CD4-positive, alpha-beta memory T cell (primary cell): ENCODE measurements around the gene SPATA16. TPM values are rescaled to one million over a fixed set of nuclear protein-coding genes. Genes with fewer than 3 reads are reported as not detected.

Experiments
- CTCF ChIA-PET: fragments of 350-600 bp; sonication (Branson Sonifier 250); formaldehyde crosslinking; loops from one replicate; lab custom pipeline; 2021; ENCODE audit warnings: inconsistent platforms; ENCODE audit not compliant: partially characterized antibody; lab: Charles Lee
- POLR2A ChIA-PET: fragments of 350-600 bp; sonication (Branson Sonifier 250); formaldehyde crosslinking; loops from one replicate; lab custom pipeline; 2021; ENCODE audit not compliant: partially characterized antibody; lab: Charles Lee
- DNase-seq, 5 donors: peaks; one replicate each; pipeline versions ENCODE4 v3.0.0 to v3.0.0-alpha.2; 2020 to 2022; ENCODE audit warnings: mixed read lengths in 1 of 5
- H3K27ac ChIP-seq: one replicate; pipeline ENCODE4 v1.7.0; 2013; ENCODE audit warnings: low read depth, low read length
- H3K27me3 ChIP-seq: 2 replicates; pipeline ENCODE4 v1.7.0; 2013; ENCODE audit warnings: mild to moderate bottlenecking, low read length, moderate library complexity; ENCODE audit not compliant: insufficient read depth
- H3K36me3 ChIP-seq: 2 replicates; pipeline ENCODE4 v1.7.0; 2013; ENCODE audit warnings: mild to moderate bottlenecking, low read length, moderate library complexity; ENCODE audit not compliant: insufficient read depth
- H3K4me1 ChIP-seq: 2 replicates; pipeline ENCODE4 v1.7.0; 2013; ENCODE audit warnings: mild to moderate bottlenecking, low read length, moderate library complexity; ENCODE audit not compliant: insufficient read depth
- H3K4me3 ChIP-seq, 2 donors: one replicate each; pipeline ENCODE4 v1.7.0; 2013; ENCODE audit warnings: low read length in 2 of 2, mild to moderate bottlenecking in 1 of 2
- H3K9me3 ChIP-seq, 2 donors: one replicate each; pipeline ENCODE4 v1.7.0; 2013; ENCODE audit warnings: low read length in 2 of 2, control low read depth in 1 of 2; ENCODE audit not compliant: control insufficient read depth in 1 of 2
- H3K27ac Mint-ChIP-seq, 7 donors: one replicate each; pipeline ENCODE4 v1.8.0; 2020 to 2021; ENCODE audit warnings: mixed read lengths in 7 of 7, mild to moderate bottlenecking in 6 of 7, inconsistent platforms in 3 of 7, moderate library complexity in 3 of 7
- H3K27me3 Mint-ChIP-seq, 2 donors: one replicate each; pipeline ENCODE4 v1.8.0; 2020 to 2021; ENCODE audit warnings: mixed read lengths in 2 of 2
- H3K36me3 Mint-ChIP-seq, 2 donors: one replicate each; pipeline ENCODE4 v1.8.0; 2020 to 2021; ENCODE audit warnings: mixed read lengths in 2 of 2, inconsistent platforms in 1 of 2, mild to moderate bottlenecking in 1 of 2
- H3K4me1 Mint-ChIP-seq, 4 donors: one replicate each; pipeline ENCODE4 v1.8.0; 2020 to 2021; ENCODE audit warnings: mixed read lengths in 4 of 4, mild to moderate bottlenecking in 1 of 4
- H3K4me3 Mint-ChIP-seq, 8 donors: one replicate each; pipeline ENCODE4 v1.8.0; 2020 to 2021; ENCODE audit warnings: mixed read lengths in 8 of 8, mild to moderate bottlenecking in 7 of 8, moderate library complexity in 6 of 8, inconsistent platforms in 3 of 8
- H3K9me3 Mint-ChIP-seq, 8 donors: one replicate each; pipeline ENCODE4 v1.8.0; 2020 to 2021; ENCODE audit warnings: mixed read lengths in 8 of 8, mild to moderate bottlenecking in 5 of 8, inconsistent platforms in 3 of 8, moderate library complexity in 1 of 8
- intact Hi-C: fragments of 100-400 bp; cut with micrococcal nuclease; formaldehyde crosslinking; loops from one replicate; pipeline ENCODE4 v1.15.1; 2023
- polyA plus RNA-seq, 2 donors: library from polyadenylated mRNA; unstranded; fragments of 300-500 nt; fragmentation: Illumina TruSeq; gene quantifications; one replicate each; pipeline ENCODE4 v1.2.3, GENCODE V29; 2021
- total RNA-seq, 2 experiments: library from RNA; stranded (reverse); gene quantifications; one replicate each; pipeline ENCODE4 v1.2.3, GENCODE V29; 2021

The SPATA16 gene
- total and polyA plus RNA-seq, 4 experiments from 2014 or later: not detected

- Histone ChIP-seq H3K36me3 (no peaks in the 10 kb centered on the region), H3K4me1 (no peaks in the 10 kb centered on the region), H3K27ac (no peak overlapping the region), H3K4me3 (no peak overlapping the region), H3K27me3 (no peaks in the 10 kb centered on the region), H3K9me3 (no peaks in the 10 kb centered on the region)
- H3K27ac Mint-ChIP-seq: no peak overlapping the region
- intact Hi-C loops: no loop called here
- H3K4me3 Mint-ChIP-seq: no peak overlapping the region
- ChIA-PET POLR2A (no interaction called here), CTCF (no interaction called here)
- no peaks in the 10 kb centered on the region for H3K36me3 Mint-ChIP-seq
- no peak for DNase-seq
- H3K4me1 Mint-ChIP-seq: no peaks in the 10 kb centered on the region
- H3K9me3 Mint-ChIP-seq: no peaks in the 10 kb centered on the region
- H3K27me3 Mint-ChIP-seq: no peaks in the 10 kb centered on the region
Measured at GRCh38 chr3:173038484-173038871, 102.6 kb downstream of the SPATA16 start.

DNA sequence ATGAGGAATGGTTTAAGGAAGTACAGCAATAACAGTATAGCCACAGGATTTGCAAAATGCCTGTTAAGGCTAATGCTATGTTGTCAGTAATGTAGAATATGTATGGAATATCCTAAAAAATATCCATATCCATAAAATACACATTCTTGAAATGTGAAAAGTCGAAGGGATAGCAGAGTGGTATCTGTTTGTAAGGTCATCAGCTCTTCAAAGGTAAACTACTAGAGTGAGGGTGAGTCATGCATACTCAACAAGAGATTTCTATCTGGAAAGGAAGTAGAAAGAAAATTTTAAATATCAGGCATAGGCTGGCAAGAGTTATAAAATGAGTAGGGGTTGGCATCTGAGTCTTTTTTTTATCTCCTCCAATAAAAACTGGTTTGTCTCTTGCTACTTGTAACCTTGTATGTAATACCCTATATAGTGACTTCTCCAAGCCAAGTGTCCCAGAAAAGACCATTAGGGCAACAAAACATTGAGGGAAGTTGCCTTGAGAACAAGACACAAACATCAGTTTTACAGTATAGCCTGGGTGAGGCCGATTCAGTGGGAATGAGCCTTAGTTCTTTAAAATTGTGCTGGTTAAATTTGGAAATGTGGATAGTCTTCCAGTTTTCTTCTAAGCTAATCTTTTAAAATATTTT, 103.1 kb downstream of the SPATA16 start:
- no peak overlapping the region for H3K4me3 ChIP-seq
- no peaks in the 10 kb centered on the region for H3K27me3 ChIP-seq
- no peaks in the 10 kb centered on the region for H3K27me3 Mint-ChIP-seq
- no peak for DNase-seq
- no peak overlapping the region for H3K27ac ChIP-seq
- H3K9me3 Mint-ChIP-seq: no peaks in the 10 kb centered on the region
- no peak overlapping the region for H3K27ac Mint-ChIP-seq
- POLR2A ChIA-PET: no interaction called here
- no peaks in the 10 kb centered on the region for H3K4me1 Mint-ChIP-seq
- H3K4me3 Mint-ChIP-seq: no peak overlapping the region
- no peaks in the 10 kb centered on the region for H3K36me3 Mint-ChIP-seq
- no peaks in the 10 kb centered on the region for H3K4me1 ChIP-seq
- H3K9me3 ChIP-seq: no peaks in the 10 kb centered on the region
- H3K36me3 ChIP-seq: no peaks in the 10 kb centered on the region
- CTCF ChIA-PET: no interaction called here
- intact Hi-C loops: no loop called here

DNA sequence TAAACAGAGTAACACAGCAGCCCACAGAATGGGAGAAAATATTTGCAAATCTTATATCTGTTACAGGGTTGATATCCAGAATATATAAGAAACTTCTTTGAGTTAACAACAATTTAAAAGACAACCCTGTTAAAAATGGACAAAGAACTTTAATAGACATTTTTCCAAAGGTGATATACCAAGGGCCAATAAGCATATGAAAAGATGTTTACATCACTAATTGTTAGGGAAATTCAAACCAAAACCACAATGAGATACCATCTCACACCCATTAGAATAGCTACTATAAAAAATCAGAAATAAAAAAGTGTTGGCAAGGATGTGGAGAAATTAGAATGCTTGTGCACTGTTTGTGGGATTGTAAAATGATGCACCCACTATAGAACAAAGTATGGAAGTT, 110.8 kb downstream of the SPATA16 start:
- H3K27me3 Mint-ChIP-seq: no peaks in the 10 kb centered on the region
- Histone ChIP-seq H3K4me3 (no peak overlapping the region), H3K27me3 (no peaks in the 10 kb centered on the region), H3K36me3 (no peaks in the 10 kb centered on the region), H3K4me1 (no peaks in the 10 kb centered on the region), H3K27ac (no peak overlapping the region), H3K9me3 (no peaks in the 10 kb centered on the region)
- ChIA-PET CTCF (no interaction called here), POLR2A (no interaction called here)
- DNase-seq: no peak
- H3K4me1 Mint-ChIP-seq: no peaks in the 10 kb centered on the region
- no peaks in the 10 kb centered on the region for H3K36me3 Mint-ChIP-seq
- H3K27ac Mint-ChIP-seq: no peak overlapping the region
- H3K9me3 Mint-ChIP-seq: peaks cover 0 to 7% (median 0%) of the 10 kb centered on the region in 8 donors
- intact Hi-C loops: no loop called here
- H3K4me3 Mint-ChIP-seq: no peak overlapping the region

DNA sequence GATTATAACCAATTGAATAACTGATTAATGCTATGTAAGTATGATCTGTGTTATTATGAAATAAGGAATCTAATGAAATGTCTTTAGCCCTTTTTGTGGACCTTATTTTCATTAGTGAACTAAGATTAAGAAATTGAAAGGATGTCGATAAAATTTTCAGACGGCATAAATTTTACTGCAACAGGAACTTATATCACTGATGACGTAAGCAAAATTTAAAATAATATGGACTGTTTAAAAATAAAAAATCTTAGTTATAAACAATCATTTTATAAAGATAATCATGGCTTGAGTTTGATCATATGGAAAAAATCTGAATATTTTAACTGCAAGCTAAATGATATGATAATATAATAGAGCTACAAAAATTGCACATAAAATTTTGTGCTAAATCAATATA, 112.7 kb downstream of the SPATA16 start:
- H3K27me3 Mint-ChIP-seq: no peaks in the 10 kb centered on the region
- Histone ChIP-seq H3K27me3 (no peaks in the 10 kb centered on the region), H3K4me3 (no peak overlapping the region), H3K36me3 (no peaks in the 10 kb centered on the region), H3K27ac (no peak overlapping the region), H3K4me1 (no peaks in the 10 kb centered on the region), H3K9me3 (no peaks in the 10 kb centered on the region)
- no peaks in the 10 kb centered on the region for H3K4me1 Mint-ChIP-seq
- no peak overlapping the region for H3K27ac Mint-ChIP-seq
- POLR2A ChIA-PET: no interaction called here
- H3K9me3 Mint-ChIP-seq: peaks cover 0 to 7% (median 0%) of the 10 kb centered on the region in 8 donors
- H3K36me3 Mint-ChIP-seq: no peaks in the 10 kb centered on the region
- CTCF ChIA-PET: no interaction called here
- no peak for DNase-seq
- H3K4me3 Mint-ChIP-seq: no peak overlapping the region
- intact Hi-C loops: no loop called here

DNA sequence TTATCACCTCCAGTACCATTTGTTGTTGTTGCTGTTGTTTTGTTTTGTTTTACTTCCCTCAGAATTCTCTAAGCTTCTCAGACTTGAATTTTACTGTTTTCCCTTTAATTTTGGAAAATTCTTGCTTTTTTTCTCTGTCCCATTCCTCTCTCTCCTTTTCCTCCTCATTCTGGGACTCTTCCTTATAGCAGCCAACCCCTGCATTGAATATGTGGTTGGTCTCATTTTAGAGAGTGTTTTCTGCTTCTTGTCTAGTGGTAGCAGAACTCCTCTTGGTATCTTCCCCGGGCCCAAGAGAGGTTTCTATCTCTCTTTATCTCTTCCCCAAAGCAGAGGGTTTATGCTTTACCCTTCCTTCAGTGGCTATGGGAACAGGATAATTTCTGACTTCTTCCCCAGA, 113.6 kb downstream of the SPATA16 start:
- intact Hi-C loops: no loop called here
- ChIA-PET POLR2A (no interaction called here), CTCF (no interaction called here)
- H3K27me3 Mint-ChIP-seq: no peaks in the 10 kb centered on the region
- Histone ChIP-seq H3K9me3 (no peaks in the 10 kb centered on the region), H3K27me3 (no peaks in the 10 kb centered on the region), H3K4me3 (no peak overlapping the region), H3K36me3 (no peaks in the 10 kb centered on the region), H3K4me1 (no peaks in the 10 kb centered on the region), H3K27ac (no peak overlapping the region)
- no peaks in the 10 kb centered on the region for H3K36me3 Mint-ChIP-seq
- no peaks in the 10 kb centered on the region for H3K4me1 Mint-ChIP-seq
- no peak overlapping the region for H3K4me3 Mint-ChIP-seq
- H3K27ac Mint-ChIP-seq: no peak overlapping the region
- H3K9me3 Mint-ChIP-seq: peaks cover 0 to 7% (median 0%) of the 10 kb centered on the region in 8 donors
- DNase-seq: no peak

GRCh38 chr3:173025941-173026340, 115.1 kb downstream of the SPATA16 start:
- H3K4me3 Mint-ChIP-seq: no peak overlapping the region
- Histone ChIP-seq H3K4me1 (no peaks in the 10 kb centered on the region), H3K9me3 (no peaks in the 10 kb centered on the region), H3K4me3 (no peak overlapping the region), H3K27ac (no peak overlapping the region), H3K36me3 (no peaks in the 10 kb centered on the region), H3K27me3 (no peaks in the 10 kb centered on the region)
- peaks cover 0 to 7% (median 0%) of the 10 kb centered on the region in 8 donors for H3K9me3 Mint-ChIP-seq
- no peaks in the 10 kb centered on the region for H3K4me1 Mint-ChIP-seq
- ChIA-PET CTCF (no interaction called here), POLR2A (no interaction called here)
- intact Hi-C loops: no loop called here
- DNase-seq: no peak
- H3K27ac Mint-ChIP-seq: no peak overlapping the region
- no peaks in the 10 kb centered on the region for H3K36me3 Mint-ChIP-seq
- peaks cover 0 to 1% of the 10 kb centered on the region in 2 donors for H3K27me3 Mint-ChIP-seq

GRCh38 chr3:173021547-173022185, 119.4 kb downstream of the SPATA16 start:
- H3K27ac Mint-ChIP-seq: no peak overlapping the region
- no peaks in the 10 kb centered on the region for H3K4me1 Mint-ChIP-seq

More at GRCh38 chr3:173021547-173022185, 119.4 kb downstream of the SPATA16 start:
- Mint-ChIP-seq H3K27me3 (peaks cover 0 to 1% of the 10 kb centered on the region in 2 donors), H3K4me3 (no peak overlapping the region), H3K36me3 (no peaks in the 10 kb centered on the region), H3K9me3 (peaks cover 0 to 3% (median under 1%) of the 10 kb centered on the region in 8 donors)
- H3K9me3 ChIP-seq: no peaks in the 10 kb centered on the region
- CTCF ChIA-PET: no interaction called here
- H3K27ac ChIP-seq: no peak overlapping the region
- DNase-seq: no peak
- H3K36me3 ChIP-seq: no peaks in the 10 kb centered on the region
- no peaks in the 10 kb centered on the region for H3K27me3 ChIP-seq
- POLR2A ChIA-PET: no interaction called here
- H3K4me1 ChIP-seq: no peaks in the 10 kb centered on the region
- intact Hi-C loops: no loop called here
- no peak overlapping the region for H3K4me3 ChIP-seq
